Globus pallidus (tissue), 1 donor: ENCODE data around the gene BLCAP.
"Not testable (repeated sequence)": the region's sequence is repeated elsewhere in the genome, so short reads cannot be mapped to it uniquely, and the experiment has no call there.

Experiments used
- DNase-seq: peaks from one replicate; pipeline ENCODE4 v3.0.0-alpha.2; 2015; ENCODE audit warnings: low spot score

The BLCAP gene

GRCh38 chr20:37556538-37556937, 28.9 kb upstream of the BLCAP start:
- DNase-seq: no peak

DNA sequence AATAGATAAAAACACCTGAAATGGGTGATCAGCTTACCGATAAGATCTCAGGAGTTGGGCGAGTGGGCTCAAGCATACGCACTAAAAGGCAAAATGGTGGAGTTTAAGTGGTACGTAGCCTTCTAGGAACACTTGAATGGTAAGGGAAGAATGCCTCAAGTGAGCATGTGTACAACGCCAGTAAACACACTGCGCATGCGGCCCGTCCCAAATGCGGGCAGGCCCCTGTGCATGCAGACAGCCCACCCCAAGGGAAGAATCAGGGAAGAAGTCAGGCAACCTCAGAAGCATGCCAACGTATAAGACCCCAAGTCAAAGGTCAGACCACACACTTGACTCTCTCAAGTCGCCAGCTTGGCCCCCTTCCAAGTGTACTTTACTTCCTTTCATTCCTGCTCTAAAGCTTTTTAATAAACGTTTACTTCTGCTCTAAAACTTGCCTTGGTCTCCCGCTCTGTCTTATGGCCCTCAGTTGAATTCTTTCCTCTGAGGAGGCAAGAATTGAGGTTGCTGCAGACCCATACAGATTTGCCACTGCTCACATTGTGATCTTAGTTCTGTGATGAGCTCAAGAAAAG, 27.1 kb upstream of the BLCAP start:
- DNase-seq: not testable (repeated sequence)

GRCh38 chr20:37552415-37552814, 24.7 kb upstream of the BLCAP start:
- DNase-seq: no peak

GRCh38 chr20:37551660-37552059, 24.0 kb upstream of the BLCAP start:
- DNase-seq: not testable (repeated sequence)

- DNase-seq: not testable (repeated sequence)
Measured at GRCh38 chr20:37550101-37550920, 22.6 kb upstream of the BLCAP start.

GRCh38 chr20:37547912-37548311, 20.2 kb upstream of the BLCAP start:
- DNase-seq: no peak

DNA sequence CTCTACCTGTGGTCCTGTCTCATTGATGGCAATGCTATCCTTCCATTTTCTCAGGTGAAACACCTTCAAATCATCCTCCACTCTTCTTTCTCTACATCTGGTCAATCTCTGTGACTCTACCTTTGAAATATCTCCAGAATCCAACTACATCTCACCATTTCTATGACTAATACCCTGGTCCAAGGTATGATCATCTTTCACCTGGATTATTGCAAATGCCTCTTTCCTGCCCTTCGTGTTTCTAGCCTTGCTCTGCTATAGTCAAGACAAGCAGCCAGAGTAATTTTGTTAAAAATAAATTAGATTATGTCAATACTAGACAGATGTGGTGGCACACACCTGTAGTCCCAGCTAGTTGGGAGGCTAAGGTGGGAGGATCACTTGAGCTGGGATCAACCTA, 17.8 kb upstream of the BLCAP start:
- DNase-seq: no peak

DNA sequence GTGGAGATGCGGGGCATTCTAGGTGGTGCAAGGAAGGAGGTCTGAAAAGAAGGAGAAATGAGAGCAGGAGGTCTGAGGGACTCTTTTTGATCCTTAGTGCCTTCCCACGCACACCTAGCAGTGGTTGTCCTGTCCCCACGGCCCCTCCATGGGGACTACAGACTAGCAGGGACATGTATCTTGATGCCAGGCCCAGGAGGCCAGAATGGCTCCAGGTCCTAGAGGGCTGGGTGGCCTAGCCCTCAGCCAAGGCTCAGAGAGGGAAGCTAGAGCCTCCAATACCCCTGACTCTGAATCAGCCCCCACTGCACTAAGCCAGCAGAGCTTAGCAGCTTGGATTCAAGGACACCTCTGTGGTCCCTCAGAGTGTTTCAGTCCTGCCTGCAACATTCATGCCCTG, 16.7 kb upstream of the BLCAP start:
- DNase-seq: no peak

DNA sequence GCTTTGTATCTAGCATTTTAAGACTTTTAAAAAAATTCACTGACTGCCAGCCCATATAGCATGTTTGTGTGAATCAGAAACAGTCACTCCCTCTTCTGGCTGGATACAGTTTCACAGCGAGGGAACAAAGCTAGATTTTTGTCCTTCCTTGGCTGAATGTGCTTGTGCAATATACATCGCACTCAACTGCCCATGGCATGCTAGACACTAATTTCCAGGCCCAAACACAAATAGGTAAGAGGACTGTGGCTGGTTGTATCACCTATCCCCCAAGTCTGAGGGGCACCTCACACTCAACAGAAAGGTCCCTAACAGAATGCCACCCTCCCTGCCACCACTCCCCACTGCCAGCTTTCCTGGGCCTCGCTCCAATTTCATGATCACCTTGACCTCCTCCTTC, 16.2 kb upstream of the BLCAP start:
- no peak for DNase-seq

DNA sequence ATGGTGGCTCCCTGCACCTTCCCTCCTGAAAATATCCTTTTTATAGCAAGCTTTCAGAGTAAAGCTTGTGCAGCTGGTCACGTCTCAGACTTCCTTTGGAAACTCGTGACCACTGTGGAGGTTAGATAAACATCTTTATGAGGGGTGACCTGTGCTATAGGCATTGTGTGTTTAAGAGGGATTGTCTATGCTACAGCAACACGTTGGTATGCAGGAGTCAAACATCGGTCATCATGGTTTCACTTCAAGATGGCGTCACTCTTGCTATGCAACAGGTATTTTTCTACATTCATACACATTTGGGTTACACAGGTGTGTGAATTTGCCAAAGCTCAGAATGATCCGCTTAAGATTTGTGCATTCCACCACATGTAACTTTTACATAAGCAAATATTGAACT, 14.6 kb upstream of the BLCAP start:
- no peak for DNase-seq

DNA sequence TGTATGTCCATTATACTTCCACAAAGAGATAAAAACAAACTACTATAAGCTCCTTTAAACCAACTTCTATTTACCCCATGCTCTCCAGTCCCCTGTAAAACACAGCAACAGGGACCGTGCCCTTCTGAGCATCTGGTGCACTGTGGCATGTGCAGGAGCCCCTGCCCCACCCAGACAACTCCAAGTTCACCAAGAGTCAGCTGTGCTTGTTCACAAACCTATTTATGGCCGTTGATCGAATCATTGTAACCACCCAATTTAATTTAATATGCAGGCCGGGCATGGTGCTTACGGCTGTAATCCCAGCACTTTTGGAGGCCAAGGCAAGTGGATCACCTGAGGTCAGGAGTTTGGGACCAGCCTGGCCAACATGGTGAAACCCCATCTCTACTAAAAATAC, 13.7 kb upstream of the BLCAP start:
- DNase-seq: no peak

GRCh38 chr20:37540838-37541237, 13.2 kb upstream of the BLCAP start:
- not testable (repeated sequence) for DNase-seq

- DNase-seq: no peak
Measured at GRCh38 chr20:37540001-37540400, 12.3 kb upstream of the BLCAP start.

DNA sequence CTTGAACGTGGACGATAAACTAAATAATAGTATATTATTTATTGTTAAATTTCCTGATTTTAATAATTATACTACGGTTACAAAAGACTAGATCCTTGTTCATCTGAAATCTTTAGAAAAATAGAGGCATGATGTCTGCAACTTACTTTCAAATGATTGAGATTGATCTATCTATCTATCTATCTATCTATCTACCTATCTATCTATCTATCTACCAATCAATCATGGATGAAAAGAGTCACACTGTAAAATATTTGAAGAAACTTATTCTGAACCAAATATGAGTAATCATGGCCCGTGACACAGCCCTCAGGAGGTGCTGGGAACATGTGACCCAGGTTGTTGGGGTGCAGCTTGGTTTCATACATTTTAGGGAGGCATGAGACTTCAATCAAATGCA, 11.7 kb upstream of the BLCAP start:
- no peak for DNase-seq

DNA sequence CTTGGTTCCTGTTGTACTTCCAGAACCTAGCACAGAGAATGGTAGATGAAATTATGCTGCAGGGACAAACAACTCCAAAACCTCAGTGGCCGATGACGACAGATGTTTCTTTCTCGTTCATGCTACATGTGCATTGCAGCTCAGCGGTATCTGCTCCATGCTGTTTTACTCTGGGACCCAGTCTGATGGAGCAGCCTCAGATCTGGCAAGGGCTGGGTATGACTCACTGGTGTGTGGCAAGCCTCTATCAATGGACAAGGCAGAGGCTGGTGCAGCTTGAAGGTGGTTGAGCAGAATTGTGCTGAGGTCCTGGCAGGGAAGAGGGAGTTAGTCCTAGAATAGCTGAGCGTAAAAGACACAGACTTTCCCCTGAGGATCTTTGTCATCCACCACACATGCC, 10.3 kb upstream of the BLCAP start:
- no peak for DNase-seq

GRCh38 chr20:37537505-37537904, 9.8 kb upstream of the BLCAP start:
- no peak for DNase-seq

GRCh38 chr20:37535443-37536132, 7.9 kb upstream of the BLCAP start:
- no peak for DNase-seq

DNA sequence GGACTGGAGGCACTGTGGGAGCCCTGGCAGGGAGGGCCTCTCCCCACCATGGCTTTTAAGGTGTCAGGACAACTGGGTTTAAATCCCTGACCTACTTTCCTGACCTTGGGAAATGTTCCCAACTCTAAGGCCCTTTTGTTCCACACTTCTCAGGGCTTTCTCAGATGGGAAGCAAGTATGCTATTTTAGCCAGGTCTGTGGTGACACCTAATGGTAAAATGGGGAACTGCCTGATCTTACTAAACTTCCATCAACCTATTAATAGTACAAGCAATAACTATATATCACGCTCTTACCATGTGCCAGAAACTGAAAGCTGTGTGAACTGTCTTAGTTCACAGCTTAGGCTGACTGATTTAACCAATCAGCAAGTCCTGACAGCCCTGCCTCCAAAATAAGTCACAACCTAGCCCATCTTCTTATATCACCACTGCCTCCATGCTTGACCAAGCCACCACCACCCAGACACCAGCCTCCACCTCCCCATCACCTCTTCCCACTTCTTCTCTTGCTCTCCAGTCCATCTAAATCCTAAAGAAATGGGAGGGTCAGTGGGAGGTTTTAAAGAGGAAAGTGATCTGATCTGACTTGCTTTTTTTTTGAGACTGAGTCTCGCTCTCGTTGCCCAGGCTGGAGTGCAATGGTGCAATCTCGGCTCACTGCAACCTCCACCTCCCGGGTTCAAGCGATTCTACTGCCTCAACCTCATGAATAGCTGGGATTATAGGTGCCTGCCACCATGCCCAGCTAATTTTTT, 6.9 kb upstream of the BLCAP start:
- peak; percentile 78 for DNase-seq

- DNase-seq: no peak
Measured at GRCh38 chr20:37533154-37533715, 5.6 kb upstream of the BLCAP start.

DNA sequence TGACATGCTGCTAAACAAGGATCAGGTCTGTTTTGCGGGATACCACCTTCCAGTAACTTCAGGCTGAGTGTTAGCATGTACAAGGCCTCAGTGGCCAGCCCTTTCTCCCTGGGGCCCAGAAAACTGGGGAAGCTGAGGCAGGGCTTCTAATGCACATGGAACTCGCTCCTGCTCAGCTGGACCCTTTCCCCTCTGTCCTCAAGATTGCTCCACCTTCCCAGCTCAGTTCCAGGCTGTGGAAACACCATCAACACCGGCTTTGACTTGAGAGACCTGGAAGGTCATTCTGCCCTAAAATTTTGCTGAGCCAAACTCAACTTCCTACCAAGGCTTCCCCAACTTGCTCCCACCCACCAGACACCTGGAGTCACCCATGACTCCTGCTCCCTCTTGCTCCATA, 4.2 kb upstream of the BLCAP start:
- DNase-seq: no peak

DNA sequence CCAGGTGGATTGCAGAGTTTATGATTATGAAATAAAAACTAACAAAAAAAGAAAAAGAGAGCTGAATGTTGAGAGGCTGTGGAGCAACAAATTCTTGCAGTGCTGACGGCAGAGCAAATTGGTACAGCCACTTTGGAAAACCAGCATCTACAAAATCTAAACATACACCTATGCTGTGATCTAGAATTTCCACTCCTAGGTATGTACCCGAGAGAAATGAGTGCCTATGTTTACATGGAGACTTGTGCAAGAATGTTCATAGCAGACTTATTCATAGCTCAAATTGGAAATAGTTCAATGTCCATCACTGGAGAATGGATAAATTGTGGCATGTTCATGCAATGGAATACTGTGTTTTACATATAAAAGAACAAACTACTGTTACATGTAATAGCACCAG, 3.0 kb upstream of the BLCAP start:
- no peak for DNase-seq

DNA sequence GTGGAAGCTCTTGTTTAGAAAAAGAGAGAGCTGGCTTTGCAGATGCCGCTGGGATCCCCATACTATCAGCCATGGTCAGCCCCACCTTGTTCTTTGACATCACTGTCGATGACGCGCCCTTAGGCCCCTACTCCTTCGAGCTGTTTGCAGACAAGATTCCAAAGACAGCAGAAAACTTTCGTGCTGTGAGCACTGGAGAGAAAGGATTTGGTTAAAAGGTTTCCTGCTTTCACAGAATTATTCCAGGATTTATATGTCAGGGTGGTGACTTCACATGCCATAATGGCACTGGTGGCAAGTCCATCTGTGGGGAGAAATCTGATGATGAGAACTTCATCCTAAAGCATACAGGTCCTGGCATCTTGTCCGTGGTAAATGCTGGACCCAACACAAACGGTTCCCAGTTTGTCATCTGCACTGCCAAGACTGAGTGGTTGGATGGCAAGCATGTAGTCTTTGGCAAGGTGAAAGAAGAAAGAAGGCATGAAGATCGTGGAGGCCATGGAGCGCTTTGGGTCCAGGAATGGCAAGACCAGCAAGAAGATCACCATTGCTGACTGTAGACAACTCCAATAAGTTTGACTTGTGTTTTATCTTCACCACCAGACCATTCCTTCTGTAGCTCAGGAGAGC, 2.4 kb upstream of the BLCAP start:
- DNase-seq: no peak
